Adrenal gland (tissue), 5 donors: ENCODE data around the gene OR2J3.

Source experiments
- CTCF ChIP-seq, 6 experiments: fragments of 450-650 bp in 4 of 6; fragments of 200-600 bp in 2 of 6; sonication (generic) in 1 of 6; IDR thresholded peaks; 1 replicate in 5 of 6; 2 replicates in 1 of 6; pipeline versions ENCODE4 v1.5.1 to v1.8.0; 2016 to 2021; ENCODE audit warnings: antibody characterized with exemption in 6 of 6, mild to moderate bottlenecking in 2 of 6, moderate library complexity in 1 of 6
- POLR2A ChIP-seq, 2 donors: fragments of 450-650 bp; IDR thresholded peaks; one replicate each; pipeline ENCODE4 v1.6.1; 2017; ENCODE audit warnings: antibody characterized with exemption in 2 of 2, mild to moderate bottlenecking in 2 of 2, moderate library complexity in 1 of 2
- donor health status: DM: no; HTN: no; CAD: no.

- TF ChIP-seq POLR2A (IDR thresholded peaks at IDR 0.05) = no peak
- TF ChIP-seq CTCF (IDR thresholded peaks at IDR 0.05) = no peak
Observed at GRCh38 chr6:29129326-29130012, 21.6 kb downstream of the OR2J3 start.
